GM23248 (cell line): ENCODE data around the gene SBK2. TPM values are rescaled to one million over a fixed set of nuclear protein-coding genes. Genes with fewer than 3 reads are reported as not detected.
"Not testable (repeated sequence)": the region's sequence is repeated elsewhere in the genome, so short reads cannot be mapped to it uniquely, and the experiment has no call there.

Experiments used
- DNase-seq: peaks from one replicate; pipeline ENCODE4 v3.0.0-alpha.2; 2015
- H2AFZ ChIP-seq: fragments of 200-600 bp; sonication (generic); 2 replicates; pipeline ENCODE4 v1.6.1; 2016; ENCODE audit warnings: antibody characterized with exemption
- H3F3A ChIP-seq: fragments of 200-600 bp; sonication (generic); 2 replicates; pipeline ENCODE4 v1.6.1; 2016; ENCODE audit warnings: mild to moderate bottlenecking, antibody characterized with exemption, mixed run types; ENCODE audit not compliant: insufficient read depth
- H3K27ac ChIP-seq: fragments of 200-600 bp; sonication (generic); 2 replicates; pipeline ENCODE4 v1.5.1; 2016; ENCODE audit warnings: mild to moderate bottlenecking
- H3K27me3 ChIP-seq: fragments of 200-600 bp; sonication (generic); replicated peaks from 2 replicates; pipeline ENCODE4 v1.6.1; 2016; ENCODE audit warnings: mild to moderate bottlenecking; ENCODE audit not compliant: insufficient read depth
- H3K36me3 ChIP-seq: fragments of 200-600 bp; sonication (generic); 2 replicates; pipeline ENCODE4 v1.6.1; 2016; ENCODE audit warnings: low read depth, mild to moderate bottlenecking
- H3K4me1 ChIP-seq: fragments of 200-600 bp; sonication (generic); 2 replicates; pipeline ENCODE4 v1.6.1; 2016; ENCODE audit warnings: mild to moderate bottlenecking; ENCODE audit not compliant: insufficient read depth
- H3K4me2 ChIP-seq: fragments of 200-600 bp; sonication (generic); one replicate; pipeline ENCODE4 v1.6.1; 2016; ENCODE audit warnings: mild to moderate bottlenecking; ENCODE audit not compliant: unreplicated experiment
- H3K4me3 ChIP-seq: fragments of 200-600 bp; sonication (generic); 2 replicates; pipeline ENCODE4 v1.5.1; 2016; ENCODE audit warnings: mild to moderate bottlenecking
- H3K79me2 ChIP-seq: fragments of 200-600 bp; sonication (generic); 2 replicates; pipeline ENCODE4 v1.6.1; 2016; ENCODE audit warnings: mild to moderate bottlenecking; ENCODE audit not compliant: insufficient read depth
- H3K9ac ChIP-seq: fragments of 200-600 bp; sonication (generic); 2 replicates; pipeline ENCODE4 v1.6.1; 2016; ENCODE audit warnings: mild to moderate bottlenecking
- H3K9me2 ChIP-seq: fragments of 200-600 bp; sonication (generic); 2 replicates; pipeline ENCODE4 v1.6.1; 2016; ENCODE audit warnings: mixed run types, mild to moderate bottlenecking, moderate library complexity; ENCODE audit not compliant: insufficient read depth
- H3K9me3 ChIP-seq: fragments of 200-600 bp; sonication (generic); one replicate; pipeline ENCODE4 v1.6.1; 2017; ENCODE audit warnings: low read depth
- H4K20me1 ChIP-seq: fragments of 200-600 bp; sonication (generic); 2 replicates; pipeline ENCODE4 v1.6.0; 2016; ENCODE audit not compliant: insufficient read depth
- EZH2 ChIP-seq: fragments of 200-600 bp; sonication (generic); IDR thresholded peaks from 2 replicates; pipeline ENCODE4 v1.6.1; 2018; ENCODE audit warnings: antibody characterized with exemption, mild to moderate bottlenecking; ENCODE audit not compliant: insufficient read depth, poor library complexity, severe bottlenecking
- EZH2phosphoT487 ChIP-seq: fragments of 200-600 bp; sonication (generic); IDR thresholded peaks from 2 replicates; pipeline ENCODE4 v1.6.1; 2018; ENCODE audit warnings: antibody characterized with exemption, moderate library complexity, mild to moderate bottlenecking, low read depth; ENCODE audit not compliant: insufficient read depth
- WGBS, 2 experiments: methylation state at CpG; one replicate each; pipeline ENCODE4 v1.1.6; 2015 to 2017; ENCODE audit warnings: low lambda C conversion rate in 2 of 2, low coverage in 1 of 2; ENCODE audit errors: missing lambda C conversion rate in 2 of 2; 5-methylcytosine and 5-hydroxymethylcytosine counted together
- in situ Hi-C: fragments of 300-500 bp; cut with MboI; formaldehyde crosslinking; loops from 2 replicates; pipeline ENCODE4 v1.15.0; 2020
- polyA plus RNA-seq: library from polyadenylated mRNA; unstranded; fragments of >200 nt; fragmentation: Nextera tagmentation; extraction: Ambion mirVana; gene quantifications from 2 replicates; pipeline ENCODE4 v1.2.1, GENCODE V29; 2016
- total RNA-seq: library from RNA; depleted of rRNA; stranded (reverse); fragments of >200 nt; shearing (Covaris generic); gene quantifications from 2 replicates; pipeline ENCODE4 v1.2.3, GENCODE V29; 2014

Gene SBK2
- total and polyA plus RNA-seq, 2 experiments from 2014 or later = not detected

DNA sequence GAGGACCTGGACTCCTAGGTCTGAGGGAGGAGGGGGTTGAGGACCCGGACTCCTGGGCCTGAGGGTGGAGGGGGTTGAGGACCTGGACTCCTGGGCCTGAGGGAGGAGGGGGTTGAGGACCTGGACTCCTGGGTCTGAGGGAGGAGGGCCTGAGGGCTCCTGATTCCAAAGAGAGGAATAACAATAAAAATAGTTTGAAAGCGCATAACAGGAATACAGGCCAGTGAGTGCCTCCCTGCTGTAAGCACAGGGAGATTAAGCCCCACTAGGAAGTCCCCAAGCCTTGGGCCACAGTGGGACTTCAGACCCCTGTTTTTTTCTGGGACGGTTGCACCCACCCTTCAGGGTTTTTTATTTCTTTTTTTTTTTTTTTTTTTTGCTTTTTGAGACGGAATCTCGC lies 1.2 kb upstream of the SBK2 start:
- no peaks in the 10 kb centered on the region for H3K79me2 ChIP-seq
- in situ Hi-C loops = no loop called here
- no peaks in the 10 kb centered on the region for H3K4me1 ChIP-seq
- no peaks in the 10 kb centered on the region for H3K27me3 ChIP-seq
- H3K36me3 ChIP-seq = no peaks in the 10 kb centered on the region
- DNase-seq = no peak
- H2AFZ ChIP-seq = no peak overlapping the region
- no peak overlapping the region for H3K4me3 ChIP-seq
- TF ChIP-seq EZH2phosphoT487 (no peak), EZH2 (no peak)
- H3K4me2 ChIP-seq = no peak overlapping the region
- no peaks in the 10 kb centered on the region for H3K9me3 ChIP-seq
- H3F3A ChIP-seq = no peaks in the 10 kb centered on the region
- no peak overlapping the region for H3K27ac ChIP-seq
- H3K9me2 ChIP-seq = no peaks in the 10 kb centered on the region
- H4K20me1 ChIP-seq = no peaks in the 10 kb centered on the region
- H3K9ac ChIP-seq = no peak overlapping the region
- WGBS, 2 experiments = 84 to 85% methylated on average over 4 to 5 of the region's 5 CpGs

DNA sequence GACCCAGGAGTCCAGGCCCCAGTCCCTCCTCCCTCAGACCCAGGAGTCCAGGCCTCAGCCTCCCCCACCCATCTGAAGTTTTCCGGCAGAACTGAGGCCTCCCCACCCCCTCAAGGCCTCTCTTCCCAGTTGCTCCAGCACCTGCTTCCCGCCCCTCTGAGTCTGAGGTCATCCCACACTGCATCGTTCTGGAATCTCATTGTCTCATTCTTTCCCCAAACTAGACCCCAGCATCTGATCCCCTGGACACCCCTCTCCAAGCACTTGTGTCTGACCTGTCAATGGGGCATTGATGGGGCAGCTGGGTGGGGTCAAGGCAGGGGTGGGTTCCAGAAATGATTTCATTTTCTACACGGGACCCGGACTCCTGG lies 793 bp upstream of the SBK2 start:
- H3K4me1 ChIP-seq = no peaks in the 10 kb centered on the region
- no peak for TF ChIP-seq EZH2phosphoT487
- no peak for TF ChIP-seq EZH2
- peak; percentile 45 for DNase-seq
- H3K36me3 ChIP-seq = no peaks in the 10 kb centered on the region
- H3K9me3 ChIP-seq = no peaks in the 10 kb centered on the region
- H3K27ac ChIP-seq = no peak overlapping the region
- 53% methylated on average over 3 to 5 of the region's 5 CpGs for WGBS, 2 experiments
- no peak overlapping the region for H2AFZ ChIP-seq
- no peaks in the 10 kb centered on the region for H4K20me1 ChIP-seq
- no peaks in the 10 kb centered on the region for H3K79me2 ChIP-seq
- no peaks in the 10 kb centered on the region for H3K27me3 ChIP-seq
- H3K9ac ChIP-seq = no peak overlapping the region
- in situ Hi-C loops = no loop called here
- H3K4me2 ChIP-seq = no peak overlapping the region
- no peaks in the 10 kb centered on the region for H3F3A ChIP-seq
- no peak overlapping the region for H3K4me3 ChIP-seq
- no peaks in the 10 kb centered on the region for H3K9me2 ChIP-seq

DNA sequence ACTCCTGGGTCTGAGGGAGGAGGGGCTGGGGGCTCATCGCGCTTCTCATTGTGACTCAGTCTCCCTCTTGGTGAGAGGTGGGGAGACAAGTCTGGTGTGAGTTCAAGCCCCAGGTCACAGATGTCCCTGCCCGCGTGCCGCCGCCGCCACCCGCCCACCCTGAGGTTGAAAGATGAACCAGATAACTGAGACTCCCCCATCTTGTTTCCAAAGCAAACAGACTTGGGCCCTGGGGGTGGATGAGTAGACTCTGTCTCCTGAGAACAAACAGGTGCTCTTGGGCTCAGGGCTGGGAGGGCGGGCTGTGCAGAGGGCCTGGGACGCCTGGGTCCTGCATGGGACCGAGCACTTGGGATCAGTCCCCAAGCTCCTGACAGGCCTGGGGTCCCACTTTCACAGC lies 567 bp downstream of the SBK2 start:
- no peaks in the 10 kb centered on the region for H3K4me1 ChIP-seq
- H2AFZ ChIP-seq = no peak overlapping the region
- no peak overlapping the region for H3K9ac ChIP-seq
- TF ChIP-seq EZH2phosphoT487 = no peak
- no peaks in the 10 kb centered on the region for H3K79me2 ChIP-seq
- H3K27me3 ChIP-seq = no peaks in the 10 kb centered on the region
- H3K36me3 ChIP-seq = no peaks in the 10 kb centered on the region
- no peak overlapping the region for H3K27ac ChIP-seq
- no peaks in the 10 kb centered on the region for H3F3A ChIP-seq
- WGBS, 2 experiments = 89 to 100% methylated on average over 1 to 11 of the region's 11 CpGs
- H3K4me3 ChIP-seq = no peak overlapping the region
- DNase-seq = no peak
- no peaks in the 10 kb centered on the region for H4K20me1 ChIP-seq
- no peaks in the 10 kb centered on the region for H3K9me2 ChIP-seq
- H3K4me2 ChIP-seq = no peak overlapping the region
- H3K9me3 ChIP-seq = no peaks in the 10 kb centered on the region
- in situ Hi-C loops = no loop called here

DNA sequence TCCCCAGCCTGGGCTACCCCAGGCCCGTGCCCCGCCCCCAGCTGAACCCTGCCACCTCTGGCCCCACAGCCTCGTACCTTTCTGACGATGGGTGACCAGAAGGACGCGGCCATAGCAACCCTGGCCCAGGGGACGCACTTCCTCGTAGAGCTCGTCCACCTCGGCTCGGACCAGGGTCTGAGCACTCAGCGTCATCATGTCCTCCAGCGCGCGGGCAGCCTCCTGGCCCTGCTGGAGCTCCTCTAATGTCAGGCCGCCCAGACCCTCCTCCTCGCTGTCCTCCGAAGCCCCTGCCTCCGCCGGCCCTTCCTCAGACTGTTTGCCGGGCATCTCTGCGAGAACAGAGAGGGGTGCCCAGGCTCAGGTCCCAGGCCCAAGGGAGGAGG lies 975 bp downstream of the SBK2 start:
- no peaks in the 10 kb centered on the region for H3K9me3 ChIP-seq
- no peaks in the 10 kb centered on the region for H3K79me2 ChIP-seq
- no peak overlapping the region for H3K4me2 ChIP-seq
- H3K4me1 ChIP-seq = no peaks in the 10 kb centered on the region
- TF ChIP-seq EZH2 (no peak), EZH2phosphoT487 (no peak)
- no peaks in the 10 kb centered on the region for H3F3A ChIP-seq
- DNase-seq = no peak
- no peaks in the 10 kb centered on the region for H4K20me1 ChIP-seq
- WGBS, 2 experiments = 82 to 86% methylated on average over 19 to 22 of the region's 22 CpGs
- no peaks in the 10 kb centered on the region for H3K9me2 ChIP-seq
- H3K27ac ChIP-seq = no peak overlapping the region
- H3K36me3 ChIP-seq = no peaks in the 10 kb centered on the region
- no peak overlapping the region for H2AFZ ChIP-seq
- H3K9ac ChIP-seq = no peak overlapping the region
- H3K27me3 ChIP-seq = no peaks in the 10 kb centered on the region
- in situ Hi-C loops = no loop called here
- no peak overlapping the region for H3K4me3 ChIP-seq

DNA sequence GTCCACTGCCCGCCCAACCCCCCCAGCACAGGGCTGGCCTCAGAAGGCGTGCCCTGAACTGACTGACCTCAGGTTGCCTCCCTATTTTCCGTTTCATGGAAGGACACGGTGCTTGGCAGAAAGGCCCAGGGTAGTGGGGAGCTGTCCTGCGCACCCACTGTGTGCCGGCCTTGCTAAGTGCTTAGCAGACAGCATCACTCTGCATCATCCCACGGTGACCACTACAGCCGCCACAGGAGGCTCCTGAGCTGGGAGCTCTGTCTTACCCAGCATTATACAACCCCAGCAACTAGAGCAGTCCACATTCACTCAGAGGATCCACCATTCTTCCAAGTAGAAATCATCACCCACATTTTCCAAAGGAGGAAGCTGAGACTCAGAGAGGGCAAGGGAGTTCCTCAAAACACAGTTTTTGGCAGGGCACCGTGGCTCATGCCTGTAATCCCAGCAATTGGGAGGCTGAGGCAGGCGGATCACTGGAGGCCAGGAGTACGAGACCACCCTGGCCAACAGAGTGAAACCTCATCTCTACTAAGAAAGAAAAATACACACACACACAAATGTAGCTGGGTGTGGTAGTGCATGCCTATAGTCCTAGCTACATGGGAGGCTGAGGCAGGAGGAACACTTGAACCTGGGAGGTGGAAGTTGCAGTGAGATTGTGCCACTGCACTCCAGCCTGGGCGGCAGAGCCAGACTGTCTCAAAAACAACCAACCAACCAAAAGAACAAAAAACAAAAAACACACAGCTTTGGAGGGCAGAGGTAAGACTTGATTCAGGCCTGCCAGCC lies 1.6 kb downstream of the SBK2 start:
- H3K9me3 ChIP-seq = no peaks in the 10 kb centered on the region
- no peaks in the 10 kb centered on the region for H3K4me1 ChIP-seq
- WGBS, 2 experiments = 70 to 74% methylated on average over 12 of the region's 12 CpGs
- no peak overlapping the region for H3K27ac ChIP-seq
- DNase-seq = no peak
- H3K9ac ChIP-seq = no peak overlapping the region
- in situ Hi-C loops = no loop called here
- no peaks in the 10 kb centered on the region for H4K20me1 ChIP-seq
- TF ChIP-seq EZH2phosphoT487 (no peak), EZH2 (no peak)
- no peaks in the 10 kb centered on the region for H3K27me3 ChIP-seq
- no peaks in the 10 kb centered on the region for H3K36me3 ChIP-seq
- H3F3A ChIP-seq = no peaks in the 10 kb centered on the region
- H2AFZ ChIP-seq = no peak overlapping the region
- no peak overlapping the region for H3K4me3 ChIP-seq
- H3K79me2 ChIP-seq = no peaks in the 10 kb centered on the region
- H3K4me2 ChIP-seq = no peak overlapping the region
- H3K9me2 ChIP-seq = no peaks in the 10 kb centered on the region

DNA sequence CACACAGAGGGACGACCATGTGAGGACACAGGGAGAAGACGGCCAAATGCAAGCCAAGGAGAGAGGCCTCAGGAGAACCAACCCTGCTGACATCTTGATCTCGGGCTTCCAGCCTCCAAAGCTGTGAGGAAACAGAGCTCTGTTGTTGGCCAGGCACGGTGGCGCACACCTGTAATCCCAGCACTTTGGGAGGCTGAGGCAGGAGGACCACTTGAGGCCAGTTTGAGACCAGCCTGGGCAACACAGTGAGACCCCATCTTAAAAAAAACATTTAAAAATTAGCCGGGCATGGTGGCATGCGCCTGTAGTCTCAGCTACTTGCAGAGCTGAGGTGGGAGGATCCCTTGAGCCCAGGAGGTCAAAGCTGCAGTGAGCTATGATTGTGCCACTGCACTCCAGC lies 2.7 kb downstream of the SBK2 start:
- in situ Hi-C loops, H2AFZ ChIP-seq, H3K4me2 ChIP-seq, H3K9me2 ChIP-seq, H3K27me3 ChIP-seq, H4K20me1 ChIP-seq, H3K9me3 ChIP-seq, H3K4me1 ChIP-seq, H3K36me3 ChIP-seq, H3K4me3 ChIP-seq, H3F3A ChIP-seq, H3K27ac ChIP-seq, H3K79me2 ChIP-seq, H3K9ac ChIP-seq, DNase-seq: not testable (repeated sequence)
- WGBS, 2 experiments = 71 to 76% methylated on average over 7 of the region's 7 CpGs
